ENCODE measurements around the gene GLB1L.

GRCh38 chr2:219205165-219205538 is 40.1 kb downstream of the GLB1L start:
- no peak for TF ChIP-seq CTCF (IDR thresholded peaks at IDR 0.05; ENCODE audit: low read depth, low read length, missing input control)
- TF ChIP-seq RAD21 (IDR thresholded peaks at IDR 0.05), result no peak
- no peak for TF ChIP-seq FOXA1 (IDR thresholded peaks at IDR 0.05)
- TF ChIP-seq MAX (IDR thresholded peaks at IDR 0.05), result no peak
